HepG2 (cell line): ENCODE results near the gene AGXT. TPM values are rescaled to one million over a fixed set of nuclear protein-coding genes. Genes with fewer than 3 reads are reported as not detected.
A peak's percentile ranks its signal among the peaks of the same experiment; 100 is the strongest.

ENCODE experiments used
- AGO2 ChIP-seq: fragments of 200-400 bp; formaldehyde crosslinking; optimal IDR thresholded peaks from 2 replicates; pipeline ENCODE3; 2017; ENCODE audit warnings: mild to moderate bottlenecking, low read depth, low read length, moderate library complexity
- EEA1 ChIP-seq: sonication (generic); formaldehyde crosslinking; IDR thresholded peaks from 2 replicates; pipeline ENCODE4 v1.5.1; 2020; ENCODE audit warnings: mild to moderate bottlenecking, missing genetic modification reagents, borderline replicate concordance
- IKZF1 ChIP-seq: fragments of 450-650 bp; IDR thresholded peaks from 2 replicates; pipeline ENCODE4 v1.7.1; 2016
- NFIC ChIP-seq: IDR thresholded peaks from 2 replicates; pipeline ENCODE4 v1.6.1; 2012; ENCODE audit warnings: mild to moderate bottlenecking, low read length, inconsistent platforms
- NR2F6 ChIP-seq, 2 experiments: IDR thresholded peaks; 2 replicates each; pipeline ENCODE4 v1.6.1; 2016; ENCODE audit warnings: antibody characterized with exemption in 1 of 2, mild to moderate bottlenecking in 1 of 2
- RERE ChIP-seq: IDR thresholded peaks from 2 replicates; pipeline ENCODE4 v1.6.1; 2016; ENCODE audit warnings: low read depth, missing genetic modification reagents, missing compliant biosample characterization
- SYNCRIP ChIP-seq: fragments of 200-400 bp; formaldehyde crosslinking; IDR thresholded peaks from 2 replicates; pipeline ENCODE4 v1.6.1; 2018; ENCODE audit warnings: mild to moderate bottlenecking, low read depth, low read length; ENCODE audit not compliant: insufficient read depth
- ZBTB42 ChIP-seq: sonication (generic); formaldehyde crosslinking; IDR thresholded peaks from 2 replicates; pipeline ENCODE4 v1.5.0; 2020; ENCODE audit warnings: mild to moderate bottlenecking, missing genetic modification reagents
- ZMAT5 ChIP-seq: sonication (generic); formaldehyde crosslinking; IDR thresholded peaks from 2 replicates; pipeline ENCODE4 v1.5.0; 2020; ENCODE audit warnings: mild to moderate bottlenecking, low read depth, missing genetic modification reagents, borderline replicate concordance
- ZNF224 ChIP-seq: sonication (generic); formaldehyde crosslinking; IDR thresholded peaks from 2 replicates; pipeline ENCODE4 v1.5.0; 2020; ENCODE audit warnings: mild to moderate bottlenecking, missing genetic modification reagents
- ZNF331 ChIP-seq: sonication (generic); formaldehyde crosslinking; IDR thresholded peaks from 2 replicates; pipeline ENCODE4 v1.4.0; 2020; ENCODE audit warnings: missing genetic modification reagents
- ZNF362 ChIP-seq: sonication (generic); formaldehyde crosslinking; IDR thresholded peaks from 2 replicates; pipeline ENCODE4 v1.4.0; 2020; ENCODE audit warnings: missing genetic modification reagents, mild to moderate bottlenecking, borderline replicate concordance
- ZNF446 ChIP-seq: sonication (generic); formaldehyde crosslinking; IDR thresholded peaks from 2 replicates; pipeline ENCODE4 v1.5.0; 2020; ENCODE audit warnings: mild to moderate bottlenecking, missing genetic modification reagents
- ZNF484 ChIP-seq: sonication (generic); formaldehyde crosslinking; IDR thresholded peaks from 2 replicates; pipeline ENCODE4 v1.5.1; 2020; ENCODE audit warnings: mild to moderate bottlenecking, low read depth, missing genetic modification reagents, borderline replicate concordance
- ZNF703 ChIP-seq: sonication (generic); formaldehyde crosslinking; IDR thresholded peaks from 2 replicates; pipeline ENCODE4 v1.5.1; 2020; ENCODE audit warnings: missing genetic modification reagents, mild to moderate bottlenecking, moderate library complexity, borderline replicate concordance
- polyA plus RNA-seq, 8 experiments: library from polyadenylated mRNA; depleted of rRNA in 3 of 8; stranded (reverse) in 7 of 8; unstranded in 1 of 8; fragments of >200 nt; fragmentation: Illumina TruSeq in 4 of 8; extraction: Trizol in 4 of 8; gene quantifications; 2 replicates each; pipeline versions ENCODE4 v1.2.1 to v1.2.3, GENCODE V29; 2011 to 2016; ENCODE audit warnings: low read depth in 4 of 8, missing spikeins in 1 of 8, mixed read lengths in 1 of 8; ENCODE audit not compliant: insufficient read depth in 1 of 8
- total RNA-seq, 5 experiments: library from RNA; depleted of rRNA; stranded (reverse); fragments of >200 nt; fragmentation: Illumina TruSeq; extraction: Trizol; gene quantifications; 2 replicates each; pipeline ENCODE4 v1.2.3, GENCODE V29; 2016; ENCODE audit warnings: low read depth in 1 of 5
- TF ChIP-seq, protein P1 (sequence below): sonication (generic); formaldehyde crosslinking; IDR thresholded peaks from 2 replicates; pipeline ENCODE4 v1.4.0; 2020; ENCODE audit warnings: missing genetic modification reagents
- TF ChIP-seq, protein P2 (sequence below): sonication (generic); formaldehyde crosslinking; IDR thresholded peaks from 2 replicates; pipeline ENCODE4 v1.5.1; 2020; ENCODE audit warnings: missing genetic modification reagents, mild to moderate bottlenecking, borderline replicate concordance
- TF ChIP-seq, protein P3 (sequence below): sonication (generic); formaldehyde crosslinking; IDR thresholded peaks from 2 replicates; pipeline ENCODE4 v1.4.0; 2020; ENCODE audit warnings: missing genetic modification reagents, low read depth, mild to moderate bottlenecking, borderline replicate concordance

Gene AGXT
- total and polyA plus RNA-seq, 2 of the 13 experiments (the other 11 are each of a cell fraction or from before 2014, with no cell fraction given): 41.9 to 96.1 TPM

- TF ChIP-seq, protein P1, sequence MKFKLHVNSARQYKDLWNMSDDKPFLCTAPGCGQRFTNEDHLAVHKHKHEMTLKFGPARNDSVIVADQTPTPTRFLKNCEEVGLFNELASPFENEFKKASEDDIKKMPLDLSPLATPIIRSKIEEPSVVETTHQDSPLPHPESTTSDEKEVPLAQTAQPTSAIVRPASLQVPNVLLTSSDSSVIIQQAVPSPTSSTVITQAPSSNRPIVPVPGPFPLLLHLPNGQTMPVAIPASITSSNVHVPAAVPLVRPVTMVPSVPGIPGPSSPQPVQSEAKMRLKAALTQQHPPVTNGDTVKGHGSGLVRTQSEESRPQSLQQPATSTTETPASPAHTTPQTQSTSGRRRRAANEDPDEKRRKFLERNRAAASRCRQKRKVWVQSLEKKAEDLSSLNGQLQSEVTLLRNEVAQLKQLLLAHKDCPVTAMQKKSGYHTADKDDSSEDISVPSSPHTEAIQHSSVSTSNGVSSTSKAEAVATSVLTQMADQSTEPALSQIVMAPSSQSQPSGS (CRISPR knock-in tag): peak; percentile 88
- TF ChIP-seq, protein P2, sequence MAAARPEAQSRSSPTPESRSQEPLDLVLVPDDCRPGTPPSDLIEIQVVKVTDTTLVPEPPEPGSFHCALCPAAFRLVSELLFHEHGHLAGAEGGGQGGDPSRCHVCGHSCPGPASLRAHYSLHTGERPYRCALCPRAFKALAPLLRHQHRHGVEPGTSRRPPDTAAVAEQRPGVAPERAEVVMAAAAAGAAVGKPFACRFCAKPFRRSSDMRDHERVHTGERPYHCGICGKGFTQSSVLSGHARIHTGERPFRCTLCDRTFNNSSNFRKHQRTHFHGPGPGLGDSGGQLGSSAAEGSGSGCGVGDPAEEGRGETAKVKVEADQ: peak; percentile 95
- TF ChIP-seq ZNF362 (no peak), EEA1 (no peak), ZNF484 (CRISPR knock-in tag) (no peak), ZNF331 (CRISPR knock-in tag) (peak; percentile 97), SYNCRIP (no peak), RERE (CRISPR knock-in tag) (peak; percentile 72; the same call in 1 of the 2 replicates), ZMAT5 (CRISPR knock-in tag) (no peak), ZNF703 (CRISPR knock-in tag) (no peak), ZBTB42 (CRISPR knock-in tag) (no peak), ZNF446 (no peak), AGO2 (peak; percentile 81), NR2F6 (IDR thresholded peaks at IDR 0.05) (peak; percentile 65; the same call in 1 of the 2 replicates), NR2F6 (CRISPR knock-in tag; IDR thresholded peaks at IDR 0.05) (peak; percentile 95), ZNF224 (no peak), IKZF1 (no peak), NFIC (no peak)
- TF ChIP-seq, protein P3, sequence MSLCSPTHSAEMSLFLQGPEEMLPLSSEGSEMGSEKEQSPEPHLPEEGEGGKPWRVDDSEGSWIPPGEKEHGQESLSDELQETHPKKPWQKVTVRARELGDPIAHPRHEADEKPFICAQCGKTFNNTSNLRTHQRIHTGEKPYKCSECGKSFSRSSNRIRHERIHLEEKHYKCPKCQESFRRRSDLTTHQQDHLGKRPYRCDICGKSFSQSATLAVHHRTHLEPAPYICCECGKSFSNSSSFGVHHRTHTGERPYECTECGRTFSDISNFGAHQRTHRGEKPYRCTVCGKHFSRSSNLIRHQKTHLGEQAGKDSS (CRISPR knock-in tag): peak; percentile 90
These were observed 5.4 kb downstream of the AGXT start (continued) for GRCh38 chr2:240873805-240874714.
